HG02884 (cell line): ENCODE results near the gene LYRM7.

Source experiments
- ATAC-seq: cut with Tn5 transposase; IDR thresholded peaks from one replicate; pipeline ENCODE4 v1.9.1; 2021; ENCODE audit warnings: mild to moderate bottlenecking, moderate library complexity; ENCODE audit not compliant: unreplicated experiment

The LYRM7 gene

DNA sequence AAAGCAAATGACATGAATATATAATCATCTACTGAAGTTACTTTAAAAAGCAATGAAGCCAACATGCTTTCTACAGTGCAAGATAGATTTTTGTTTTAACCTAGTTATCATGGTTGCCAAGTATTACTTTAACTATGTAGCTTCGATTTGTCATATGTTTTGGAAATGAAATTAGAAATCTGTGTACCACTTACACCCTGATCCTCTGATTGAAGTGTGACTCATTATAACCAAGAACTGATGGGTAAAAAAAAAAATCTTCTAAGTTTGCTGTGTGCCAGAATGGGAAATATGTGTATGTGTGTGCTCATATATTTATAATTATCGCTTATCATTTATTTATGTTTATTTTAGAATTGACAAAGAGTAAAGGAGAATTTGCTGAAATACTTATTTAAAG lies 84.0 kb downstream of the LYRM7 start:
- ATAC-seq: no peak
